Measurements from ENCODE around the gene DENND4A.

DNA sequence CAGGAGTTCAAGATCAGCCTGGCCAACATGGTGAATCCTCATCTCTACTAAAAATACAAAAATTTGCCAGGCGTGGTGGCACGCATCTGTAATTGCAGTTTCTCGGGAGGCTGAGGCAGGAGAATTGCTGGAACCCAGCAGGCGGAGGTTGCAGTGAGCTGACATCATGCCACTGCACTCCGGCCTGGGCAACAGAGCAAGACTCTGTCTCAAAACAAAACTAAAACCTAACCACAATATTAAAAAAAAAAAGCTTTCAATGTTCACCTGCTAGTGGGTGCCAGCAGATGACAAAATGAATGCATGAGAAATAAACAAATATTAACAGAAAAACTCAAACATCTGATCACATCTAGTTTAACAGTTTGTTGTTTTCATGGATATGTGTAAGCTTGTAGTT lies 161.3 kb downstream of the DENND4A start:
- TF ChIP-seq CTCF (IDR thresholded peaks at IDR 0.05) = no peak
- TF ChIP-seq POLR2AphosphoS5 (IDR thresholded peaks at IDR 0.05) = no peak
- TF ChIP-seq POLR2A (IDR thresholded peaks at IDR 0.05; ENCODE audit: low read depth) = no peak
- TF ChIP-seq EP300 (IDR thresholded peaks at IDR 0.05) = no peak
